Mesodermal cell (in vitro differentiated cells): ENCODE data around the gene TYRP1.
"Not testable (repeated sequence)": the region's sequence is repeated elsewhere in the genome, so short reads cannot be mapped to it uniquely, and the experiment has no call there.

ENCODE experiments used
- H3K27ac ChIP-seq: 2 replicates; pipeline ENCODE4 v1.7.0; 2013; ENCODE audit warnings: mild to moderate bottlenecking, low read depth, low read length, moderate library complexity; ENCODE audit not compliant: severe bottlenecking
- H3K36me3 ChIP-seq: 2 replicates; pipeline ENCODE4 v1.7.1; 2013; ENCODE audit warnings: mild to moderate bottlenecking, low read length, moderate library complexity; ENCODE audit not compliant: control insufficient read depth, insufficient read depth
- H3K4me1 ChIP-seq: one replicate; pipeline ENCODE4 v1.7.1; 2013; ENCODE audit warnings: mild to moderate bottlenecking, low read length; ENCODE audit not compliant: insufficient read depth, control insufficient read depth, poor library complexity, severe bottlenecking
- H3K4me3 ChIP-seq: 2 replicates; pipeline ENCODE4 v1.7.0; 2013; ENCODE audit warnings: low read length, control low read depth, mild to moderate bottlenecking; ENCODE audit not compliant: insufficient read depth, poor library complexity, severe bottlenecking; ENCODE audit errors: extremely low read depth
- H3K9me3 ChIP-seq: 2 replicates; pipeline ENCODE4 v1.7.1; 2013; ENCODE audit warnings: mild to moderate bottlenecking, low read length, moderate library complexity; ENCODE audit not compliant: control insufficient read depth
- WGBS, 2 experiments: methylation state at CpG; one replicate each; pipeline ENCODE4 v1.1.5; 2013; ENCODE audit warnings: missing lambda C conversion rate in 2 of 2; ENCODE audit not compliant: insufficient coverage in 2 of 2; 5-methylcytosine and 5-hydroxymethylcytosine counted together

TYRP1 gene

DNA sequence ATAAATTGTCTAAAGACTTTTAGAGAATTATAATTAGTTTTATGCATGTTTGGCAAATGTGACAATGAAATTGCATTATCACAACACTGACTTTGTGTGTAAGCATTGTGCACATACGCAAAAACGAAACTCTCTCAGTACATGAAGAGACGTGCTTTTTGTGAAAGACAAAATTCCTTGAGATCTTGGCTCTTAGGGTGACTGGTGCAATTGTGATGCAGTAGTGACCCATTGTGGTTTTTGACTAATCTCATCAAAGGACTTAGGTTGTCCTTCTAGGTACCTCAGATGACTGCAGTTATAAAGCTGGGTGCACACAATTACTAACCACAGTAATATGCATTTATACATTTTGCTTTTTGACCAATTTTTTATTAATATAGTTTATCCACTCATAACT lies 25.3 kb upstream of the TYRP1 start:
- H3K9me3 ChIP-seq: no peaks in the 10 kb centered on the region
- no peaks in the 10 kb centered on the region for H3K4me1 ChIP-seq
- H3K4me3 ChIP-seq: no peak overlapping the region
- WGBS, 2 experiments: 87 to 90% methylated on average over 3 of the region's 3 CpGs
- no peaks in the 10 kb centered on the region for H3K36me3 ChIP-seq
- H3K27ac ChIP-seq: no peak overlapping the region

DNA sequence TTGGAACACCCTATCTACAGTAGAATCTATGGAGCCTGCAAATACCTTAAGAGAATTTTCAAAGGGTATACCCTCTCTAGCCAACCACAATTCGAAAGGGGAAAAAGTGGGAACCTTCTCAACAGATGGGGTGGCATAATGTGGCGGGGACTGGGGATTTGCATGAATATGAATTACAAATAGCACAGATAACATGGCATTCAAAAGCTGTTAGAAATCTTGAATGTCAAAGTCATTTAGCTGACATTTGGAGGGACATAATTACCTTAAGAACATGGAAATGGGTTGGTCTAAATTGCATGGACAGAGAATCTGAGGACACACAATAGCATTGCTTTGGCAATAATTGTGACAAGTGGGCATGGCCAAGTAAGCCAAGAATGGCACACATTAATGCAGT lies 23.2 kb upstream of the TYRP1 start:
- no peak overlapping the region for H3K27ac ChIP-seq
- H3K4me3 ChIP-seq: no peak overlapping the region
- no peaks in the 10 kb centered on the region for H3K9me3 ChIP-seq
- no peaks in the 10 kb centered on the region for H3K4me1 ChIP-seq
- WGBS, 2 experiments: no CpG with 5 or more reads among the region's 2 CpGs
- no peaks in the 10 kb centered on the region for H3K36me3 ChIP-seq

DNA sequence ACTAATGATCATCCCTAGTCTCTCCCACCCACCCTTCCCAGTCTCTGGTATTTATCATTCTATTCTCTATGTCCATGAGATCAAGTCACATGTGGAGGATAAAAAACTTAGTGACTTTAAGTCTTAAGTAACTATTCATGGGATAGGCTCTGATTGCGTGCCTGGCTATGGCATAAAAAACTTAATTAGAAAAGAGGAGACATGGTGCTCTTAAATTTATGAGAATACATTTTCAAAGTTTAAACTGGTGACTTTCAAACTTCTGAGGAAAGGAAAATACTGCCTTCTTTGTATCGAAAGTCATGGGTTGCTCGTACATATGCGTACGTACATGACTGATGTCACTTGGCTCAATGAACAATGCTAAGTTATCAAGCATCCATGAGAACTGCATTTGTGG lies 18.2 kb upstream of the TYRP1 start:
- Histone ChIP-seq H3K9me3 (no peaks in the 10 kb centered on the region), H3K36me3 (no peaks in the 10 kb centered on the region), H3K4me1 (no peaks in the 10 kb centered on the region), H3K27ac (no peak overlapping the region), H3K4me3 (no peak overlapping the region)
- 77 to 78% methylated on average over 5 of the region's 5 CpGs for WGBS, 2 experiments

DNA sequence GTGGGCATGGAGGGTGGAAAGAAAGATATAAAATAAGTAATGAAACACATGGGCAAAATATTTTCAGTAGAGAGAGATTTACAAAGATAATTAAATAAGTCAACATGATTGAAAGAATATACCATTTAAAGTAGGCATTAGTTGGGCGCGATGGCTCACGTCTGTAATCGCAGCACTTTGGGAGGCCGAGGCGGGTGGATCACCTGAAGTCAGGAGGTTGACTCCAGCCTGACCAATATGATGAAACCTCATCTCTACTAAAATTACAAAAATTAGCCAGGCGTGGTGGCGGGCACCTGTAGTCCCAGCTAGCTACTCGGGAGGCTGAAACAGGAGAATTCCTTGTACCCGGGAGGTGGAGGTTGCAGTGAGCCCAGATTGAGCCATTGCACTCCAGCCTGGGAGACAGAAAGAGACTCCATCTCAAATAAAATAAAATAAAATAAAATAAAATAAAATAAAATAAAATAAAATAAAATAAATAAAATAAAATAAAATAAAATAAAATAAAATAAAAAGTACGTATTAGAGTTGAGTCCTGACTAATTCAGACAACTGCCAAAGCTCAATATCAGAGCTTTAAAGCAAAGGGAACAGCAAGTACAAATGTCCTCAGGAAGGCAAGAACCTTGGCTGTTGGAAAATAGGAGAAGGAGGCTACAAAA lies 15.6 kb upstream of the TYRP1 start:
- not testable (repeated sequence) for H3K27ac ChIP-seq, H3K9me3 ChIP-seq
- 87 to 100% methylated on average over 6 to 8 of the region's 11 CpGs for WGBS, 2 experiments

DNA sequence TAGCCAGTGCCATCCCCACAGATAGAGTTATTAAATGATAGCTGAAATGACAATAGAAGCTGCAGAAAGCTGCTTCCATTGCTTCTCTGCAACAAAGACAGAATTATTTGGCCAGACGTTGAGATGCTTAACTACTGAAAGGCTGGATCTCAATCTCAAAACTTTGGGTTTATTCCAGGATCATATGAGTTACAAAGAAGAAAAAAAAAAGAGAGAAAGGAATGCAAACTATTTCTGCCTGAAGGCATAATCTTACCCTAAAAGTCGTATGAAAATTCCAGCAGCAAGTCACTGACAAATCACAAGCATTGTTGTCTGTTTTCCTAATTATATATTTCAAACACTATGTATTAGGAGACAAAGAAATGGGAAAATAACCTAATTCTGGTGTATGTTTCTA lies 12.8 kb upstream of the TYRP1 start:
- Histone ChIP-seq H3K27ac (peak overlapping the region; percentile 65), H3K4me1 (peaks cover 21% of the 10 kb centered on the region), H3K36me3 (no peaks in the 10 kb centered on the region), H3K4me3 (no peak overlapping the region), H3K9me3 (no peaks in the 10 kb centered on the region)
- 0 to 38% methylated on average over 1 of the region's 2 CpGs for WGBS, 2 experiments

More for the DNA sequence above, 15.6 kb upstream of the TYRP1 start:
- H3K4me3 ChIP-seq, H3K36me3 ChIP-seq, H3K4me1 ChIP-seq: not testable (repeated sequence)

DNA sequence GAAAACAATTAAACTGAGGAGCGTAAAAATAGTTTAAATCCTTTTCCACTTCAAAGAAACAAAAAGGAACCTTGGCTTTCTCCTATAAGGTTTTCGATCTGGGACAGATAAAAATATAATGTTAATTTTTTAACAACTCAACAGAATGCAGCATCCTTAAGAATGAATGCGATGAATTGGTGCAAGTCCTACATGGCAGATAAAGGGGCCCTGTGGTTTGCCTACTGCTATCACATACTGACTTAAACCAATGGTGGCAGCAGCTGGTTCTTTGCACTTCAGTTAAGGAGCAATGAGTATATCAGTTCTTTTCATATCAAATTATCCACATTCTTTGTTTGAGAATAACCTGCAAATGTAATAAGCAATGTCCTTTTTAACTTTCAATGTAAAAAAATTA lies 12.4 kb upstream of the TYRP1 start:
- Histone ChIP-seq H3K27ac (peak overlapping the region; percentile 65), H3K9me3 (no peaks in the 10 kb centered on the region)
- no CpG with 5 or more reads among the region's 3 CpGs for WGBS, 2 experiments

DNA sequence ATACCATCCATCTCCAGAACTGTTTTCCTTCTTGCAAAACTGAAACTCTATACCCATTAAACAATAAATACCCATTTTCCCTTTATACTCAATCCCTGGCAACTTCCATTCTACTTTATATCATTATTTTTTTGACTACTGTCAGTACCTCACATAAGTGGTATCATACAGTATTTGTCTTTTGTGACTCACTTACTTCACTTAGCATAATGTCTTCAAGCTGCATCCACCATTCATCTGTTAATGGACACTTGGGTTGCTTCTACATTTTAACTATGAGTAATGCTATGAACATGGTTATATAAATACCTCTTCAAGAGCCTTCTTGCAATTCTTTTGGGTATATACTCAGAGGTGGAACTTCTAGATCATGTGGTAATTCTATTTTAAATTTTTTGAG lies 11.6 kb upstream of the TYRP1 start:
- Histone ChIP-seq H3K9me3 (no peaks in the 10 kb centered on the region), H3K4me1 (peaks cover 25% of the 10 kb centered on the region), H3K27ac (no peak overlapping the region), H3K36me3 (no peaks in the 10 kb centered on the region), H3K4me3 (no peak overlapping the region)

More for the DNA sequence above, 12.4 kb upstream of the TYRP1 start:
- peaks cover 25% of the 10 kb centered on the region for H3K4me1 ChIP-seq
- no peaks in the 10 kb centered on the region for H3K36me3 ChIP-seq
- H3K4me3 ChIP-seq: no peak overlapping the region

DNA sequence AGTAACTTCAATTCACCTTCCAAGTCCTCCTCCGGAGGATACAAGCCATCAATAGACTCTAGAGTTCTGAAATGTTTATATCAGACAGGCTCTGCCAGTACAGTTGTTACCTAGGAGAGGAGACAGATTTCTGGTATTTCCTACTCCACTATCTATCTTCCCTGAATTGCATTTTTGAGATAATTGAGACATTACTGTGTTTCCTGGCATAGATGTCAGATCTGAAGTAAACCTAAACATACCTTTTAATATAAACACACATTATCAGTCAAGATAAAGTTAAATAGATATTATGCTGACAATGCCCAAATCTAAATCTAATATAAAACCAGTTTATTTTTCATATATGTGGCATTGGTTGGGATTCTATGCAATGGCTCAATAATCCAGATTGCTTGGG lies 8.2 kb upstream of the TYRP1 start:
- Histone ChIP-seq H3K27ac (peak overlapping the region; percentile 55), H3K4me3 (no peak overlapping the region), H3K4me1 (peaks cover 25% of the 10 kb centered on the region), H3K9me3 (no peaks in the 10 kb centered on the region), H3K36me3 (no peaks in the 10 kb centered on the region)
- no CpG with 5 or more reads among the region's 1 CpG for WGBS, 2 experiments

DNA sequence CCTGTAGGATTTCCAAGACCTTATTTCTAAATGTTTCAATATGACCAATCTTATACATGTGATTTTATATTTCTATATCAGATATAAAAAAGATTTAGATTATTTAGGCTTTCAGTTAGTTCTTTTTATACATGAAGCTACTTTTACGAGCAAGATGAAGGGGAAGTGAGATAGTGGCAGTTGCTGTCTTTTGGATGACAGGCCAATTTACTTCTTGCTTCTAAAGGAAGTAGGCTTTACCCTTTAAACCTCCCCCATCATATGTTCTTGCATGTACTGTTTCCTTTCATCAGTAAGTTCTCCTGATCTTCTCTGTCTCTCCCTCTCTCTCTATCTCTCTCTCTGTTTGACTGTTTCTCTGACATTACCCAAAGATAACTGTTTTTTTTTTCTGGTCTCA lies 4.0 kb upstream of the TYRP1 start:
- no CpG with 5 or more reads among the region's 1 CpG for WGBS, 2 experiments
- no peak overlapping the region for H3K27ac ChIP-seq
- H3K9me3 ChIP-seq: no peaks in the 10 kb centered on the region
- H3K4me1 ChIP-seq: peaks cover 13% of the 10 kb centered on the region
- no peaks in the 10 kb centered on the region for H3K36me3 ChIP-seq
- no peak overlapping the region for H3K4me3 ChIP-seq

DNA sequence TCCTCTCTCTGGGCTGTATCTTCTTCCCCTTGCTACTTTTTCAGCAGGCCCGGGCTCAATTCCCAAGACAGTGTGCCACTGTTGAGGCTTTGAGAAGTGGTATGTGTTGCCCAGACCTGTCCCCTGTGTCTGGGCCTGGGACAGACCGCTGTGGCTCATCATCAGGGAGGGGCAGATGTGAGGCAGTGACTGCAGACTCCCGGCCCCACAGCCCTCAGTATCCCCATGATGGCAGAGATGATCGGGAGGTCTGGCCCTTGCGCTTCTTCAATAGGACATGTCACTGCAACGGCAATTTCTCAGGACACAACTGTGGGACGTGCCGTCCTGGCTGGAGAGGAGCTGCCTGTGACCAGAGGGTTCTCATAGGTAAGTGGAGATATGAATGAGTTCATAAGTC lies 828 bp downstream of the TYRP1 start:
- 98 to 100% methylated on average over 4 to 5 of the region's 8 CpGs for WGBS, 2 experiments
- Histone ChIP-seq H3K4me1 (no peaks in the 10 kb centered on the region), H3K4me3 (no peak overlapping the region), H3K9me3 (no peaks in the 10 kb centered on the region), H3K27ac (no peak overlapping the region), H3K36me3 (no peaks in the 10 kb centered on the region)

DNA sequence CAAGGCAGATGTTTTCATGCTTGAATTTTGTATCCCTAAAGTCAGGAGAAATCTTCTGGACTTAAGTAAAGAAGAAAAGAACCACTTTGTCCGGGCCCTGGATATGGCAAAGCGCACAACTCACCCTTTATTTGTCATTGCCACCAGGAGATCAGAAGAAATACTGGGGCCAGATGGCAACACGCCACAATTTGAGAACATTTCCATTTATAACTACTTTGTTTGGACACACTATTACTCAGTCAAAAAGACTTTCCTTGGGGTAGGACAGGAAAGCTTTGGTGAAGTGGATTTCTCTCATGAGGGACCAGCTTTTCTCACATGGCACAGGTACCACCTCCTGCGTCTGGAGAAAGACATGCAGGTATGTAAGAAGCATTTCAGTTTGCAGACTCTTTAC lies 2.3 kb downstream of the TYRP1 start:
- no peaks in the 10 kb centered on the region for H3K9me3 ChIP-seq
- 89% methylated on average over 2 of the region's 4 CpGs; no CpG with 5 or more reads in 1 of the 2 experiments for WGBS, 2 experiments

More for the DNA sequence above, 2.3 kb downstream of the TYRP1 start:
- H3K4me3 ChIP-seq: no peak overlapping the region
- no peaks in the 10 kb centered on the region for H3K4me1 ChIP-seq
- H3K27ac ChIP-seq: no peak overlapping the region
- H3K36me3 ChIP-seq: no peaks in the 10 kb centered on the region
